ENCODE measurements around the gene MDFI. TPM values are rescaled to one million over a fixed set of nuclear protein-coding genes. Genes with fewer than 3 reads are reported as not detected.

The MDFI gene
- total and polyA plus RNA-seq, 2 experiments from 2014 or later, result 2.8 to 51.4 TPM

- 0 out of 2 replicates have a peak, but pooled peaks cover 3% of the 10 kb centered on the region for H3F3A ChIP-seq (replicated peaks; ENCODE audit: low read depth)
- H3K4me3 ChIP-seq, result no peak overlapping the region
- ATAC-seq, result peak; percentile 72
- H3K36me3 Mint-ChIP-seq (ENCODE audit: low read depth), result no peaks in the 10 kb centered on the region
- no peaks in the 10 kb centered on the region for H3K9me3 Mint-ChIP-seq
- H3K36me3 ChIP-seq (ENCODE audit: insufficient read depth), result no peaks in the 10 kb centered on the region
- H3K4me3 Mint-ChIP-seq, result no peak overlapping the region
- H4K20me1 ChIP-seq (replicated peaks; ENCODE audit: insufficient read depth), result no peaks in the 10 kb centered on the region
- no peaks in the 10 kb centered on the region for H3K4me1 ChIP-seq (ENCODE audit: insufficient read depth)
- no peaks in the 10 kb centered on the region for H3K27me3 ChIP-seq (ENCODE audit: insufficient read depth)
- peak in 1 of 2 experiments; percentile 60 for TF ChIP-seq CTCF (conservative IDR thresholded peaks at IDR 0.05; ENCODE audit: low read depth in 2 of 2)
- TF ChIP-seq ETS1 (IDR thresholded peaks at IDR 0.05), result no peak
- H3K27ac Mint-ChIP-seq, result no peak overlapping the region; the same call in 1 of the 2 replicates
- H3K27me3 Mint-ChIP-seq (ENCODE audit: insufficient read depth, low read depth, poor library complexity), result peaks cover 2% of the 10 kb centered on the region
- peak overlapping the region; percentile 55; the same call in 1 of the 2 replicates for H3K4me2 ChIP-seq
- DNase-seq (ENCODE audit: low spot score), result peak; percentile 57
- H3K4me1 Mint-ChIP-seq, result peaks cover 14% of the 10 kb centered on the region
- H3K27ac ChIP-seq (ENCODE audit: low read depth), result no peak overlapping the region
- H3K9me2 ChIP-seq (ENCODE audit: insufficient read depth), result no peaks in the 10 kb centered on the region
- no peaks in the 10 kb centered on the region for H3K79me2 ChIP-seq (replicated peaks; ENCODE audit: insufficient read depth)
- peak overlapping the region; percentile 74 for H2AFZ ChIP-seq
Observed at GRCh38 chr6:41700463-41701347, 62.4 kb downstream of the MDFI start.

GRCh38 chr6:41702089-41702745, 63.9 kb downstream of the MDFI start:
- Histone ChIP-seq H3K27ac (ENCODE audit: low read depth) (no peak overlapping the region), H3K36me3 (ENCODE audit: insufficient read depth) (no peaks in the 10 kb centered on the region), H3K4me2 (no peak overlapping the region), H3F3A (replicated peaks; ENCODE audit: low read depth) (0 out of 2 replicates have a peak, but pooled peaks cover 3% of the 10 kb centered on the region), H4K20me1 (replicated peaks; ENCODE audit: insufficient read depth) (no peaks in the 10 kb centered on the region), H3K4me1 (ENCODE audit: insufficient read depth) (peaks cover 6% of the 10 kb centered on the region; the same call in 1 of the 2 replicates), H3K9me2 (ENCODE audit: insufficient read depth) (no peaks in the 10 kb centered on the region), H2AFZ (no peak overlapping the region), H3K4me3 (no peak overlapping the region), H3K27me3 (ENCODE audit: insufficient read depth) (no peaks in the 10 kb centered on the region), H3K79me2 (replicated peaks; ENCODE audit: insufficient read depth) (no peaks in the 10 kb centered on the region)
- Mint-ChIP-seq H3K27me3 (ENCODE audit: insufficient read depth, low read depth, poor library complexity) (peaks cover 2% of the 10 kb centered on the region), H3K27ac (no peak overlapping the region), H3K9me3 (no peaks in the 10 kb centered on the region), H3K36me3 (ENCODE audit: low read depth) (no peaks in the 10 kb centered on the region), H3K4me3 (no peak overlapping the region), H3K4me1 (peaks cover 20% of the 10 kb centered on the region)
- DNase-seq (ENCODE audit: low spot score) (no peak), ATAC-seq (no peak)
- TF ChIP-seq JUNB (IDR thresholded peaks at IDR 0.05; ENCODE audit: unreplicated experiment) (no peak), ETS1 (IDR thresholded peaks at IDR 0.05) (no peak), EZH2phosphoT487 (IDR thresholded peaks at IDR 0.05; ENCODE audit: unreplicated experiment) (no peak), ZNF114 (CRISPR knock-in tag; IDR thresholded peaks at IDR 0.05) (no peak), ZNF462 (CRISPR knock-in tag; IDR thresholded peaks at IDR 0.05) (no peak), EZH2 (IDR thresholded peaks at IDR 0.05; ENCODE audit: low read depth, unreplicated experiment) (no peak), CREB1 (CRISPR knock-in tag; IDR thresholded peaks at IDR 0.05; ENCODE audit: low read depth) (no peak)
